Suppressor macrophage treated with lipopolysaccharide for 1 hour (primary cell): ENCODE results near the gene MGLL.
"Not testable (repeated sequence)": the region's sequence is repeated elsewhere in the genome, so short reads cannot be mapped to it uniquely, and the experiment has no call there.

Experiments
- DNase-seq, 3 donors: peaks; one replicate each; pipeline ENCODE4 v3.0.0-alpha.2; 2020 to 2022

MGLL gene

DNA sequence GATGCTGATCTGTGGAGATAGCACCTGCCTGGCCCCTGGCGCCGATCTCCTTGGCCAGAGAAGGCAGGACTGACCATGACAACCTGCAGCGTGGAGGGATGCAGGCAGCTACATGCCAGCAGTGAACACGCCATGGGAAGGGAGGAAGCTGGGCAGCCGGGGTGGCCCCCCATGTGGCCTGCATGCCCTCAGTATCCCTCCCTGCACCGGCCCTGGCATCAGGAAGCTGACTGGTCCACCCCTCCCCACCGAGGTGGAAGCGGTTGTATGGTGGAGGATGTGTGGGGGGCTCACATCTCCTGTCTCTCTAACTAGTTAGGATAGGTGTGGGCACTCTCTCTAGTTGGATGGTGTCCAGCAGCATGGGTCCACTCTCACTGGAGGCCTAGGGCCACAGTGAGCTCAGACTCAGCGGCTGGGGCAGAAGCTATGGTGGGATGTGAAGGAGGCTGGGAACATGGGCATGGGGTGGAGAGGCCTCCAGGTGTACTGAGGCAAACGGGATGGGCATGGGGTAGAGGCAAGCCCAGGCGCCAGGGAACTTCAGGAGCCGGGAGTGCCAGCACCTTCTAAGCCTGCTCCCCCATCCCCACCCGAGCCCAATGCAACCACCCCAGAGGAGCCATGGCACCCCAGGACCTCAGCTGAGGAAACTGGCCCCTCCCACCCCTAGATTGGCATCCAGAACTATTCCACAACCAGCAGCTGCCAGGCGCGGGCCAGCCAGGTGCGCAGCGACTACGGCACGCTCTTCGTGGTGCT, 151.4 kb downstream of the MGLL start:
- DNase-seq: no peak

DNA sequence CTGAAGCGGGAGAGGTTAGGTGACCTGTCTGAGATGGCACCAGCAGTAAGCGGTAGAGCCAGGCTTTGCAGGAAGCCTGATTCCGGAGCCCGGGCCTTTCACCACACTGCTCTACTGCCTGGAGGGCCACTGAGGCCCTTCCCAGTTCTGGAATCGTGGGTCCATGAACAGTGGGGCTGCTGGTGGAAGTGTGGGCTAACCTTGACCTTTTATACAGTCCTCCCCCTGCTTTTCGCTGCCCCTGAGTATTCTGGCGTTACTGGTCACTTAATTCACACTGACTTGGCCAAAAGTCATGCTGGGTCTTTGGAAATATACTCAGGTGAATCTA, 152.1 kb downstream of the MGLL start:
- DNase-seq: no peak

DNA sequence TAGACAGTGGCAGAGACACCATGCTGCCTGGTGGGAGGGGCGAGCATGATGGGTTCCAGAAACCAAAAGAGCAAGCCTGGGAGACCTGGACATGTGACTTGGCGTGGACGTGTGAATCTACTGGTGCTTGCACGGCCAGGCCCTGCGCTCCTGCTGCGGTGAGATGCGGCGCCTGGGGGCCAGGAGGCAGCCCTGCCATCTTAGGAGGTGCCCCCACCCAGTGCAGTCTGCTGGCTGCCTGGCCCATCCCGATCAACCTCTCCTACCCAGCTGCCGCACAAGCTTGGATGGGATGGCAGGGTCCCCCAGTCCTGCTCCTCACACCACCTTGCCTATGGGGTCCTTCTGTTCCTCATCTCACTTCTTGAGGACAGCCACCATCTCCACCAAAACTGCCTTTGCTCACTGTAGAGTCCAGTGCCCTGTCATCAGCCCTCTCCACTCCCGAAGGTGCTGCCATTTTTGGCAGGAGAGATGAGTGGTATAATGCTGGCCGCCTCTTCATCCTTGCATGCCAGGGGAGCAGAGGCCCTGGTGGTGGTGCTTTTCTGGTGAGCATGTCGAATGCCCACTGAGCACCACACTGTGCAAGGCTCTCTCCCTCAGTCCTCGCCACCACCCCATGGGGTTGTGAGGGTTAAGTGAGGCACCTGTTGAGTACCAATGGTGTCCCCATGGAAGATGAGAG, 152.6 kb downstream of the MGLL start:
- DNase-seq: no peak

DNA sequence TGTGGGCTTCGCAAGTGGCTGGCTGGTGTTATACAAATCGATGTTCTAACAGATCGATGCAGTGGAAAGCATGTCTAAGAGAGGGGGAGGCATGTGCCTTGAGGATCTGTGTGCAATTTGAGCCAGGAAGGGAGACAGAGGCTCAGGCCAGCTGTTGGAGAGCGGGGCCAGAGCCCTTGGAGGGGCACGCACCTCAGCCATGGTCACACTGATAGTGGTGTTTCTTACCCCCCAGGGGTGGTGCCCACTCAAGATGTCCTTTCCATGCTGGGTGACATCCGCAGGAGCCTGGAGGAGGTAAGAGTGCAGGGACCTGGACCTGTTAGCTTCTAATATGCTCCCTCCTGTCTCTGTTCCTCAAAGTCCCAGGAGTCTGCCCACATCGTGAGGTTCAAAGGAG, 153.4 kb downstream of the MGLL start:
- no peak for DNase-seq

DNA sequence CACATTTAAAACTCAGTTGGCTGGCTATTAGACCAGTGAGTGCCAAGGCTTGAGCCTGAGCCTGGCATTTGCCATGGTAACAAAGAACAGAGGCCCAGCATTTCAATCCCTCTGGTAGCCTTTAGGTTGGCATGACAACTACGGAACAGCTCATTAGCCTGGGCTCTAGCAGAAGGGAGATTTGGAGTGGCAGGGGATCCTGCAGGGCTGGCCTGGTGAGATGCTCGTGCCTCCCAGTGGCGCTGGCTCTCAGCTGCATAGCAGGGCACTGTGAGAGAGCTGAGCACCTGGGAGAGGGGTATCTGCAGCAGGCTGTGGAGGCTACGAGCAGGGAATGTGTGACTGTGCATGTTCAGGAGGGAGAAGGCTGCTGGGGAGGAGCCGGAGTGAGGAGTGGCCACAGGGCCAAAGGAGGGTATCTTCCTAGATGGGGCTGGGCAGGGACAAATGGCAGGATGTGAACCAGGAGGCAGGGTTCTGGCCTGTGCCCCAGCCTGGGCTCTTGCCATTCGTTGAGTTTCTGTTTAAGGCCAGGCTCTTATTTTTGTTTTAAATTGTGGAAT, 155.1 kb downstream of the MGLL start:
- no peak for DNase-seq

DNA sequence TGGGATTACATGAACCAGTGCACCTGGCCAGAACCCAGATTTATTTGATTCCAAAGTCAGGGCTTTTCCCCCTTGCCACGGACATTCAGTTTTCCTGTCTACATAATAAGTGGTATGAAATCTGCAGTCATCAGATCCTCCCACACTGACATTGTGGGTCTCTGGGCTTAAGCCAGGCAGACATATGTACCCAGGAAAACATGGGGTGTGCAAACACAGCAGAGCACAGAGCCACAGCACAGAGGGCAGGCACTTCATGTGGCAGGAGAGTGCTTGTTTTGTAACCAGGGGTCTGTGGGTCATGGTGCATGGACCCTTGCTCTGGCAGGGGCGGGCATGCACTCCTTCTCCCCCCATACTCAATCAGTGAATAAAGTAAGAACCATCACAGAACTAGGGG, 155.6 kb downstream of the MGLL start:
- DNase-seq: no peak

DNA sequence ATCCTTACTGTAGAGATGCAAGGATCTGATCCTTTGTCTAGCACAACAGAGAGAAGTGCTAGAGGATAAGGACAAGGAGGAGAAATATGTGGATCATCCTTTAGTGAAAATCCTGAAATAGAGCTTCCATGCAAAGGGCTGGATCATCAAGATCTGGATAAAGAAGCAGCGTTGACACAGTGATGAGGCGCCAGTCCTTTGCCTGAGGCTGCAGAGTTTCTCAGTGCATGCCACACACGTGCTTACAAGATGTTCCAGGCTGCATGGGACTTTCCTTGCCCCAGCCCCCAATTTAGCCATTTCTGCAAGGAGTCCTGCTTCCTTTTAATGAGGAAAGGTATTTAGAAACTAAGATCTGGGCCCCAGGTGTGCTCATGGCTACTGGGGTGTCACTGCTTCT, 156.7 kb downstream of the MGLL start:
- no peak for DNase-seq

DNA sequence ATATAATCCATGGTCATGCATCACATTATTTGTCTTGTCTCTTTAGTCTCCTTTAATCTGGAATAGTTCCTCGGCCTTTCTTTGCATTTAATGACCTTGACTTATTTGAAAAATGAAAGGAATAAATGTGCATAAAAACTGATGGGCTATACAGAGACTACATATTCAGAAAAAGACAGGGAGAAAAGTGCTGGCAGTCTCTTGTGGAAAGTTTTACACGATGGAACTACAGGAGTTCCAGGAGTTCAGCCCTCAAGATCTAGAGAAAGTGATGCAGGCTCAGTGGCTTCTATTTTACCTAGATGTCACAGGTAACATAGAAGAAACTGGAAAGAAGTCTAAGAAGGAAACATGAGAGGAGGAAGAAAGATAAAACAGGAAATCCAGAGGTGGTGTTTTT, 157.2 kb downstream of the MGLL start:
- DNase-seq: no peak

DNA sequence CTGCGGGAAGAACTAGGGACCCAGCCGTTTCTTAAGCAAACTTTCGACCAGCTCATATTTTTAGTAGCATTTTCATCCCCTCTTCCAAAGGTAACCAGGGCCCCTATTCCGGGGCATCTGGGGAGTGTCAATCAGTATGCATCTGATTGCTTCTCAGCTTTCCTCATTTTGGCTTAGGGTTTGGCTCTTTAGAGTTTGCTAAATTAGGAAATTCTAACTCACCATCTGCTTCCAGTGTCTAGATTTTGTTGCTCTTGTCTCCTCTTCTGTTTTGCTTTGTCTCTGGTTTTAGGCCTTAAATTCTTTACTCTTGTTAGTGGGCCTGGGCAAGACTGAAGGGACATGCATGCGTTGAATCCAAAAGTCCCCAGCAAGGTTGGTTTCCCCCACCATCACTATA, 159.2 kb downstream of the MGLL start:
- DNase-seq: no peak

DNA sequence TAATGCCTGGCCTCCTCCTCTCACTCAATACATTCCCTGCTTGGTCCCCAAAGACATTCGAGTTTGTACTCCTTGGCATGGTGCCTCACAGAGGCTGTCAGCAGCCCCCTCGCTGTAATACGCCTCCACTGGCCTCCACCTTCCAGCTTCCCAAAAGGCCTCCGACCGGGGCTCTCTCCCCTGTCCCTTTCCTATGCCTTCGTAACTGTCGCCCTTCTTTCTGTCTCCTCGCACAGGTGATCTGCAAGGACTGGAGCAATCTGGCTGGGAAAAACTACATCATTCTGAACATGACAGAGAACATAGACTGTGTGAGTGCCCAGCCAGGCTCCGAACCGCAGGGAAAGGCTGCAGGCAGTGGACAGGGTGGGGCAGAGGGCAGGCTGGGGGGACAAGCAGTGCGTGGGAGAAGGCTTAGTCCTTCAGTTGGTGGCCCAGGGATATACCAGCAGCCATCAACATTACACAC, 160.3 kb downstream of the MGLL start:
- no peak for DNase-seq

DNA sequence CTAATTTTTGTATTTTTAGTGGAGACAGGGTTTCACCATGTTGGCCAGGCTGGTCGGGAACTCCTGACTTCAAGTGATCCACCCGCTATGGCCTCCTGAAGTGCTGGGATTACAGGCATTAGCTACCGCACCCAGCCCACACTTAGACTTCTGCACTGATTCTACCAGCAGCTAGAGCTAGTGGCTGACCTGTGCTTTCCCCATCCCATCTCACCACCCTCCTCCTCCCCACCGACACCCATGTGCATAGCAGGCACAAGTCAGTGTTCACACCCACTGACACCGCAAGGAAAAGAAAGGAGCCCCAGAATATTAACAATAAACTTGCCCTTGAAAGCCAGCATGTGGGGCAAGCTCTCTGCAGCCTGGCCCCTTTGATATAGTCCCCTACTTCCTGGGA, 160.7 kb downstream of the MGLL start:
- no peak for DNase-seq

DNA sequence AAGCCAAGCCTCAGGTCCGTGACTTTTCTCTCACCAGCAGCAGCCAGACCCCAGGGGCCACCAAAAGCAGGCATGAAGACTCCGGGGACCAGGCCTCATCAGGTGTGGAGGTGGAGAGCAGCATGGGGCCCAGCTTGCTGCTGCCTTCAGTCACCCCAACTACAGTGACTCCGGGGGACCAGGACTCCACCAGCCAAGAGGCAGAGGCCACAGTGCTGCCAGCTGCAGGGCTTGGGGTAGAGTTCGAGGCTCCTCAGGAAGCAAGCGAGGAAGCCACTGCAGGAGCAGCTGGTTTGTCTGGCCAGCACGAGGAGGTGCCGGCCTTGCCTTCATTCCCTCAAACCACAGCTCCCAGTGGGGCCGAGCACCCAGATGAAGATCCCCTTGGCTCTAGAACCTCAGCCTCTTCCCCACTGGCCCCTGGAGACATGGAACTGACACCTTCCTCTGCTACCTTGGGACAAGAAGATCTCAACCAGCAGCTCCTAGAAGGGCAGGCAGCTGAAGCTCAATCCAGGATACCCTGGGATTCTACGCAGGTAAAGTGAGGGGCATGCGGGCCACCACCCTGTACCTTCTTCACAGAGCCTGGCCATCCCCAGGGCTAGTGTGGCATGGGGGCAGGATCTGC, 161.6 kb downstream of the MGLL start:
- no peak for DNase-seq

DNA sequence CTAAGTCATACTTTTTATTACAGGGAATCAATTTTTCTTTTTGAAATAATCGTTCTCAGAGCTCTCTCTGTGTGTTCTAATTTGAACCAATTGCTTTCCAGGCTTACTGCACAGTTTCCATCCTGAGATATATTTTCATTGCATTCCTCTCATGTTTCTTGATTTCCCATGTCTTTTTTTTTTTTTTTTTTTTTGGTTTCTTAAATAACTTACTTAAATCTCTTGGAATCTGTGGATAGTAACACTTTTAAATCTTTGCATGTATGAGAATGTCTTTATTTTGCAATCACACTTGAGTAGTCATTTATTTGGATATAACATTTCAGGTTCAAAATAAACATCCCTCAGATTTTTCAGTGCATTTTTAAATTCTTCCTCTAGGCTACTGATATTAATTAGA, 164.1 kb downstream of the MGLL start:
- no peak for DNase-seq

DNA sequence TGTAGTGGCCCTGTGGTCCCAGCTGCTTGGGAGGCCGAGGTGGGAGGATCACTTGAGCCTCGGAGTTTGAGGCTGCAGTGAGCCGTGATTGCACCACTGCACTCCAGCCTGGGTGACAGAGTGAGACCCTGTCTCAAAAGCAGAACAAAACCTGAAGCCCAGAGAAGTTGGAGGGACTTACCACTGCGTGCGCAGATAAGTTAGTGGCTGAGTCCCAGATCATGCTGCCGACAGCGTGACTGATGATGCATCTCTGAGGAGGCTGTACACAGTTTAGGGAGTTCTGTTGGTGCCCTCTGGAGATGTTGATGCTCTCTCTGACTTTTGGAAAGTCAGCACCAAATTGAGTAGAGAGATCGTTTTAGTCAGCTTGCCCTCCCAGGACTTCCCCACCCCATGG, 165.4 kb downstream of the MGLL start:
- no peak for DNase-seq

DNA sequence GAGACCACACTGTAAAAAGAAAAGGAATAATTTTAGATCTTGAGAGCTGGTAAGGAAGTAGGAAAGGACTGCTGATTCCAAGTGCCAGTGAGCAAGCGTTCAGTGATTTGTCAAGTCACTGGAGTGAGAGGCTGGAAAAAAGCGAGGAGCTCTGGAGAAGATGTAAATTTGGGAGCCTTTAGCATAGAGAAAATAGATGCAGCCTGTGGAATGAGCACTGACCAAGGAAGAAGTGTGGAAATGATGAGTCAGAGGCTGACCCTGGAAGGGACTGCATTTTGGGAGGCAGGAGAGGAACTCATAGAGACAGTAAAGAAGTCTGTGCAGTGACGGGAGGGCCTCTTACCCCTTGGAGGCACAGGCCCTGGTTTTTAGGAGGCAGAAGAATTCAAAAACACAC, 166.7 kb downstream of the MGLL start:
- DNase-seq: peak; percentile 64 to 66 (median 65)

DNA sequence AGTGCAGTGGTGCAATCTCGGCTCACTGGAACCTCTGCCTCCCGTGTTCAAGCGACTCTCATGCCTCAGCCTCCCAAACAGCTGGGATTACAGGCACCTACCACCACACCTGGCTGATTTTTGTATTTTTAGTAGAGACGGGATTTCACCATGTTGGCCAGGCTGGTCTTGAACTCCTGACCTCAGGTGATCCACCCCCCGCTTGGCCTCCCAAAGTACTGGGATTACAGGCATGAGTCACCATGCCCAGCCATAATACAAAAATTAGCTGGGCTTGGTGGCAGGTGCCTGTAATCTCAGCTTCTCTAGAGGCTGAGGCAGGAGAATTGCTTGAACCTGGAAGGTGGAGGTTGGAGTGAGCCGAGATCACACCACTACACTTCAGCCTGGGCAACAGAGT, 167.3 kb downstream of the MGLL start:
- not testable (repeated sequence) for DNase-seq

DNA sequence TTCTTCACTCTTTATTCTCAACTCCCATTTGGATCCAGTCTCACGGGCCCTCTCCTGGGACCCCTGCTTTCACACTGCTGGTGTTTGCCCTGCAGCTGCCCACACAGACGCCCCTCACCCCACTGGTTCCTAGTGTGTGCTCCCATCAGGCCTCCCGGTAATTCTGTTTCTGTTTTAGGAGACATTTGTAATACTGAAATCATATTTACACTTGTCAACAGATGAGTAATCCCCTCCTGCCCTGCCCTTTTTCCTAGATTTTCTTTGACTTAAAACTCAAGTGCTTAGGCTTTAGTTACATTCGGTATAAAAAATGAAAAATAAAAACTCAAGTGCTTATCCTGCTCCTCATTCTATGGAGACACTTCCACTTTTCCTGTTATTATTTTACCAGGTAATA, 167.9 kb downstream of the MGLL start:
- peak in 2 of 3 donors; percentile 17 to 27 for DNase-seq

DNA sequence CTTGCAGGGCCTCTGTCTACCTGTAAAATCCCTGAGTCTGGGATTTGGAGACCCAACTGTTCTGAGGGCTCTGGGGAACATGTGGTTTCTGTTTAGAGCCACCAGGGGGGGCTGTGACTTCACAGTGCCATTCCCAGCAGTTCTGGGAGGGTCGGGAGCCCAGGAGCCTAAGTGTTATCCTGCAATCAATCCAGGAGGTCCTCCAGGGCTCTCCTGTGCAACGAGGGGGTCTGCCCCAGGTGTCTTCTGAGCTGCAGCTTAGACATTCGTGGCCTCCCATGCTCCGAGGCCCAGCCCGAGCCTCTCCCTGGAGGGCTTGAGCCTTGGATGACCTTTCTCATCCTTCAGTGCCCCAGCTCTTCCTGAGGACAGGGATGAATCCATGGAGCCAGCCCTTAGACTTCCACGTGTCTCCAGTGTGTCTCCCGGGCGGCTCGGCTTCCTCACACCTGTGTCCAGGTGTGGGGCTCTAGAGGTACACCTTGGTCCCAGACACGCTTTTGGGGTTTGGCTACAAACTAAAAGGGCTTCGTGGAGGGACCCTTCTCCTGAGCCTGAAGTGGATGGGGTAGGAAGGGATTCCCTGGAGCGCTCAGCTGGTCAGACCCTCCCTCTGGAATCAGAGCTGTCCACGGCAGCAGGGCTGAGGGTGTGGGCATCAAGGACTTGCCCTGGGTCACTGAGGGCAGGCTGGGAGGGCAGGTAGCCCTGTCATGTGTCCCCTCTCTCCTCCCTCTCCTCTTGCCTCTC, 169.9 kb downstream of the MGLL start:
- DNase-seq: peak; percentile 65 to 79 (median 69)

DNA sequence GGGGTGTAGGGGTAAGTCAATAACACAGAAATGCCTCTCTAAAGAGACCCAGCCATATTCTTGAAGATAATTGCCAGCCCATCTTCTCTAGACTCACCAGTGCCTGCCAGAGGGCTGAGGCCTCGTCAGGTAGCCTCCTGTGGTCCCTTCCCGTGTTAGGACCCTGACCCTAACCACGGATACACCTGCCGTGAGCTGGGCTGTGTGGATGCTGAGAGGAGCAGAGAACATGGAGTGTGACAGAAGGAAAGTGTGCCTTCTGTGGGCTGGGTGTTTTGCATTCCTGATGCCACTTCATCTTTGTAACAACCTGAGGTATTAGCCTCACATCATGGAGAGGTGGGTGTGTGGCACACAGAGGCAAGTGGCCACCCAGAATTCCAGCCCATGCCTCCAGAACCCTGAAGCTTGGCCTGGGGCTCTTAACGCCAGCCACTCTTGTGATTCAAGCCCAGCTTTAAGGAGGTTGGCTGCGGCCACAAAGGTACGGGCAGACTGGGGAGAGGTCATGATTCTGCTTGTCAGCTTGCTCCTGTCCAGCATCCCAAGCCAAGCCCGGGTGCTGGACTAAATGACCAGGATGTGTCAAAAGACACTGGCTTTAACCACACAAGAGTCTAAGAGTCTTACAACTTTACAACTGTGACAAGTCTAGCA, 170.7 kb downstream of the MGLL start:
- DNase-seq: no peak

DNA sequence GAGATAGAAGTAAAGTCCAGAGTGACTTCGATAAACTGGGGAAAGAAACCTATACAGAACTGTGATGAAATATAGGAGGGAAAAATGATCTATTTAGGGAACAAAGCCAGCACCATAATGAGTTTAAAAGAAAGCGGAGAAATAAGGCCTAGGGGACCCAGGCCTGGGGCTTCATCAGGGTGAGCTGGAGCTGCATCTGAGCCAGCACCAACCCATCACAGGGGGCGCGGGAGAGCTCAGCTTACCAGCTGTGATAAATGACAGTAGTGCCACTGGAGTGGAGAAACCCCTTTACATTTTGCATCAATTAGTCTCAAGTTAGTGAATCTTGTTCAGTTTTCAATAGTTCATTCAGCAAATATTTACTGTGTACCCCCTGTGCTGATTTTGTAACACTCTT, 172.1 kb downstream of the MGLL start:
- no peak for DNase-seq

DNA sequence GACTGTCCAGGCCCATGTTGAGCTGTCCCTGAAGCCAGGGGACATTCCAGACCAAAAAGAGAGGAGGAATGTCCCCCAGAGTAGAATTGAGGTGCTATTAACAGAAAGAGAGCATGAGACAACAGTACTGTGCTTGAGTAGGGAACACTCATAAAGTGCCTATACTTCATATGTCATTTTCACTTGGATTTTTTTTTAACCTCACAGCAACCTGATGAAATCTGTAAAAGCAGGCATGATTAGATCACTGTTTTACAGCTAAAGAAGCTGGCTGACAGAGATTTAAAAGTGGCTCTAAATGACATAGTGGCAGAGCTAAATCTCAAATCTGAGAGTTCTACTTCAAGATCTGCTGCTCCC, 174.5 kb downstream of the MGLL start:
- DNase-seq: no peak

DNA sequence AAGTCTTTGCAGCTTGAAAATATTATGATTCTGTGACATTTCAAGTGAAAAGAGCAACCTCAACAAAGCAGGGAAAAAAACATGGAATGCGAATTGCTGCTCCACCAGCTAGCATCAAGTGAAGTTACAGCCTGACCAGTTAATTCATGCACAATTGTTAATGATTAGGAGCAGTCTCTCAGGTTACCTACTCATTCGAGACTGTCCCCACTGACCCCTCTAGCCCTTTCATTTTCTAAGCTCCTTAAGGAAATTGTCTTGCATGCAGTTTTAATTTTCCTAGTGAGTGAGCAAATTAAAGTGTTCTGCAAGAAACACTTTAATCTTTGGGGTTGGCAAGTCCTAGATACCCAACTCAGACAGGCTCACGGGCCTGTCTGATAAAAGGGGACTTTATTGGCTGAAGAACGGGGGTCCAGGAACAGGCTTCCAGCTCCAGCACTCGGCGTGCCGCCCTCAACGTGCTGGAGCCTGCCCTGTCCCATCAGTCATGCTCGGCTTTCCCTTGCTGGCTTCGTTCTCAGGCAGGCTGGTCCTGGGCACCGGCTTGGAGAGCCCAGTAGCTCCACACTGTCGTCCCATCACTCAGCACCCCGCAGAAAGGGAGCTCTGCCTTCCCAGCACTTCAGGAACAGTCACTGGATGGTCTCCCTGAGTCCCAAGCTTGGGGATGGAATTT, 175.0 kb downstream of the MGLL start:
- DNase-seq: no peak
